Stimulated activated CD4-positive, alpha-beta T cell treated with anti-CD3 and anti-CD28 coated beads, Interleukin-15, amount 100 ng/mL, for 1 hour (primary cell): ENCODE results near the gene IFNA4.
"Not testable (repeated sequence)": the region's sequence is repeated elsewhere in the genome, so short reads cannot be mapped to it uniquely, and the experiment has no call there.

ENCODE experiments used
- DNase-seq, 2 donors: peaks; one replicate each; pipeline ENCODE4 v3.0.0-alpha.2; 2020; ENCODE audit warnings: low read depth in 1 of 2, low spot score in 1 of 2

IFNA4 gene

GRCh38 chr9:21166560-21166959 lies 20.8 kb downstream of the IFNA4 start, which contains the start of gene IFNA21:
IFNA21 (minus strand) TSS chr9:21166660; CDS start chr9:21166612, 48 bp downstream.
- DNase-seq = not testable (repeated sequence)

- DNase-seq = no peak
These were observed 21.9 kb downstream of the IFNA4 start for GRCh38 chr9:21165516-21165915.

- no peak for DNase-seq
These were observed 27.2 kb downstream of the IFNA4 start for GRCh38 chr9:21160178-21160577.

GRCh38 chr9:21155501-21155900 lies 31.9 kb downstream of the IFNA4 start:
- no peak for DNase-seq

- no peak for DNase-seq
These were observed 33.3 kb downstream of the IFNA4 start for GRCh38 chr9:21154018-21154608.

- no peak for DNase-seq
These were observed 33.9 kb downstream of the IFNA4 start for GRCh38 chr9:21153336-21154017.

- DNase-seq = no peak
These were observed 42.8 kb downstream of the IFNA4 start for GRCh38 chr9:21144603-21145002.

- no peak for DNase-seq
These were observed 45.9 kb downstream of the IFNA4 start, which contains the start of gene IFNW1 for GRCh38 chr9:21141427-21141882. IFNW1 (minus strand) TSS chr9:21141832; CDS start chr9:21141570, 262 bp downstream.

GRCh38 chr9:21137020-21137419 lies 50.4 kb downstream of the IFNA4 start:
- no peak for DNase-seq
